B cell (primary cell): ENCODE results near the gene RASA2. TPM values are rescaled to one million over a fixed set of nuclear protein-coding genes. Genes with fewer than 3 reads are reported as not detected.

Experiments
- ATAC-seq: fragments of 200-7000 bp; cut with Tn5 transposase; one replicate; pipeline ENCODE4 v1.10.0; 2021; ENCODE audit warnings: low read depth, mild to moderate bottlenecking, moderate number of reproducible peaks, moderate library complexity
- CTCF ChIA-PET: fragments of 350-600 bp; sonication (Branson Sonifier 250); formaldehyde crosslinking; loops from one replicate; lab custom pipeline; 2021; ENCODE audit warnings: antibody characterized with exemption, inconsistent platforms; lab: Charles Lee
- POLR2A ChIA-PET: fragments of 350-600 bp; sonication (Branson Sonifier 250); formaldehyde crosslinking; loops from one replicate; lab custom pipeline; 2021; ENCODE audit warnings: antibody characterized with exemption; lab: Charles Lee
- DNase-seq: peaks from one replicate; pipeline ENCODE4 v3.0.0; 2013
- H2AFZ ChIP-seq: 2 replicates; pipeline ENCODE4 v1.6.1; 2012; ENCODE audit warnings: mild to moderate bottlenecking, low read depth, low read length; ENCODE audit not compliant: insufficient read depth, poor library complexity, severe bottlenecking
- H3K27ac ChIP-seq, 2 donors: 1 replicate in 1 of 2; 2 replicates in 1 of 2; pipeline ENCODE4 v1.5.1; 2012 to 2013; ENCODE audit warnings: low read length in 2 of 2, mild to moderate bottlenecking in 2 of 2, moderate library complexity in 1 of 2
- H3K27me3 ChIP-seq, 4 experiments: fragments of 200-600 bp in 1 of 4; sonication (generic) in 1 of 4; replicated peaks in 1 of 4; 1 replicate in 2 of 4; 2 replicates in 2 of 4; pipeline versions ENCODE4 v1.6.1 to v1.7.0; 2013 to 2016; ENCODE audit warnings: low read length in 3 of 4, mild to moderate bottlenecking in 2 of 4, mixed read lengths in 1 of 4, moderate library complexity in 1 of 4; ENCODE audit not compliant: insufficient read depth in 4 of 4, control insufficient read depth in 3 of 4; ENCODE audit errors: control extremely low read depth in 1 of 4
- H3K36me3 ChIP-seq, 2 experiments: replicated peaks in 1 of 2; 1 replicate in 1 of 2; 2 replicates in 1 of 2; pipeline versions ENCODE4 v1.6.1 to v1.7.1; 2013; ENCODE audit warnings: low read length in 1 of 2; ENCODE audit not compliant: insufficient read depth in 2 of 2, control insufficient read depth in 1 of 2; ENCODE audit errors: control extremely low read depth in 1 of 2, extremely low read depth in 1 of 2
- H3K4me1 ChIP-seq, 2 donors: fragments of 200-600 bp in 1 of 2; sonication (generic) in 1 of 2; 1 replicate in 1 of 2; 2 replicates in 1 of 2; pipeline versions ENCODE4 v1.5.1 to v1.6.1; 2013 to 2017; ENCODE audit warnings: low read length in 2 of 2; ENCODE audit not compliant: control insufficient read depth in 2 of 2, insufficient read depth in 2 of 2
- H3K4me2 ChIP-seq: replicated peaks from 2 replicates; pipeline ENCODE3; 2012; ENCODE audit warnings: mild to moderate bottlenecking, low read depth, low read length; ENCODE audit not compliant: poor library complexity, severe bottlenecking
- H3K4me3 ChIP-seq, 5 experiments: fragments of 200-600 bp in 1 of 5; sonication (generic) in 1 of 5; 1 replicate in 3 of 5; 2 replicates in 2 of 5; pipeline versions ENCODE4 v1.5.1 to v1.7.0; 2011 to 2016; ENCODE audit warnings: low read length in 4 of 5, mild to moderate bottlenecking in 4 of 5, low read depth in 2 of 5, control low read depth in 1 of 5, moderate library complexity in 1 of 5; ENCODE audit not compliant: insufficient read depth in 1 of 5; ENCODE audit errors: control extremely low read depth in 1 of 5, extremely low read depth in 1 of 5
- H3K79me2 ChIP-seq: fragments of 200-600 bp; sonication (generic); one replicate; pipeline ENCODE4 v1.6.0; 2016; ENCODE audit warnings: low read length; ENCODE audit not compliant: control insufficient read depth, insufficient read depth
- H3K9ac ChIP-seq: fragments of 200-600 bp; sonication (generic); 2 replicates; pipeline ENCODE4 v1.6.1; 2017; ENCODE audit warnings: mild to moderate bottlenecking, low read length, moderate library complexity
- H3K9me3 ChIP-seq, 3 donors: one replicate each; pipeline versions ENCODE4 v1.6.1 to v1.7.1; 2013; ENCODE audit warnings: low read length in 2 of 3; ENCODE audit not compliant: control insufficient read depth in 2 of 3, insufficient read depth in 1 of 3; ENCODE audit errors: control extremely low read depth in 1 of 3
- H4K20me1 ChIP-seq: 2 replicates; pipeline ENCODE4 v1.6.0; 2012; ENCODE audit warnings: mild to moderate bottlenecking, low read length; ENCODE audit not compliant: insufficient read depth, control insufficient read depth, poor library complexity, severe bottlenecking
- H3K27ac Mint-ChIP-seq: one replicate; pipeline ENCODE4 v1.8.0; 2021; ENCODE audit warnings: mixed read lengths
- H3K27me3 Mint-ChIP-seq: one replicate; pipeline ENCODE4 v1.8.0; 2021; ENCODE audit warnings: mixed read lengths
- H3K4me1 Mint-ChIP-seq: one replicate; pipeline ENCODE4 v1.8.0; 2021; ENCODE audit warnings: mixed read lengths
- H3K4me3 Mint-ChIP-seq: one replicate; pipeline ENCODE4 v1.8.0; 2021; ENCODE audit warnings: mixed read lengths
- H3K9me3 Mint-ChIP-seq: one replicate; pipeline ENCODE4 v1.8.0; 2022; ENCODE audit warnings: mixed read lengths; ENCODE audit not compliant: insufficient read depth
- EZH2 ChIP-seq: IDR thresholded peaks from 2 replicates; pipeline ENCODE4 v1.6.1; 2012; ENCODE audit warnings: borderline replicate concordance, low read depth, mild to moderate bottlenecking, moderate library complexity, low read length; ENCODE audit not compliant: insufficient read depth, poor library complexity, severe bottlenecking
- WGBS: methylation state at CpG from one replicate; pipeline ENCODE4 v1.1.5; 2013; ENCODE audit warnings: missing lambda C conversion rate; ENCODE audit not compliant: insufficient coverage; 5-methylcytosine and 5-hydroxymethylcytosine counted together
- intact Hi-C: fragments of 100-400 bp; cut with micrococcal nuclease; formaldehyde crosslinking; loops from one replicate; pipeline ENCODE4 v1.10.0; 2022
- polyA plus RNA-seq: library from polyadenylated mRNA; depleted of rRNA; stranded (reverse); fragments of >200 nt; gene quantifications from 2 replicates; pipeline ENCODE4 v1.2.3, GENCODE V29; 2012
- total RNA-seq, 2 donors: library from RNA; stranded (reverse); fragments of 120-200 nt in 1 of 2; gene quantifications; 1 replicate in 1 of 2; 2 replicates in 1 of 2; pipeline versions ENCODE4 v1.2.3 to v1.2.4, GENCODE V29; 2013 to 2022
- TF ChIP-seq, protein P1 (sequence below): fragments of 200-600 bp; IDR thresholded peaks from one replicate; pipeline ENCODE4 v1.8.0; 2022; ENCODE audit warnings: antibody characterized with exemption, mild to moderate bottlenecking

The RASA2 gene
- total and polyA plus RNA-seq, 2 donors (not counting 1 experiment from before 2014, with no cell fraction given) = 12.3 to 47.7 TPM

DNA sequence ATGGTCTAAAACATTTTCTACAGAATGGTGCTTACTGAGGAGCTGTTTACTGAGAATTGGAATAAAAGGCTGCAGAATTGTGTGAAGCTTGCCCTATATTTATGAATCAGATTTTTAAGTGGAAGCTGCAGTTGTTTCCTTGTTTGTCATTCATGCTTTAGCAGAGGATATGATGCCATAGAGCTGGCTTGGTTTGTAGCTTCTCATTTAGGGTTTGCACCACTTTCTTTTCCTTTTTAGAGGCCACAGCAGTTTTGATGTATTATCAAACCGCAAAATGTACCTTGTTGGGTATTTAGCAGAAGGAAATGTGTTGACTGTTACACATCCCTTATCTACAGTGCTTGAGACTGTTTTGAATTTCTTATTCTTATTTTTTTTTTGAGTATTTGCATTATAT is 66.2 kb downstream of the RASA2 start:
- Histone ChIP-seq H4K20me1 (peaks cover 1% of the 10 kb centered on the region), H3K4me3 (no peak overlapping the region), H3K79me2 (peaks cover 21% of the 10 kb centered on the region), H3K4me1 (peaks cover 24 to 30% of the 10 kb centered on the region in 2 donors), H3K36me3 (peaks cover 16 to 51% of the 10 kb centered on the region in 2 experiments), H3K4me2 (peak overlapping the region; percentile 21), H3K9me3 (no peaks in the 10 kb centered on the region), H3K27ac (peak overlapping the region in 1 of 2 donors; percentile 25), H3K27me3 (no peaks in the 10 kb centered on the region), H3K9ac (no peak overlapping the region), H2AFZ (no peak overlapping the region)
- no peak for TF ChIP-seq EZH2
- TF ChIP-seq, protein P1, sequence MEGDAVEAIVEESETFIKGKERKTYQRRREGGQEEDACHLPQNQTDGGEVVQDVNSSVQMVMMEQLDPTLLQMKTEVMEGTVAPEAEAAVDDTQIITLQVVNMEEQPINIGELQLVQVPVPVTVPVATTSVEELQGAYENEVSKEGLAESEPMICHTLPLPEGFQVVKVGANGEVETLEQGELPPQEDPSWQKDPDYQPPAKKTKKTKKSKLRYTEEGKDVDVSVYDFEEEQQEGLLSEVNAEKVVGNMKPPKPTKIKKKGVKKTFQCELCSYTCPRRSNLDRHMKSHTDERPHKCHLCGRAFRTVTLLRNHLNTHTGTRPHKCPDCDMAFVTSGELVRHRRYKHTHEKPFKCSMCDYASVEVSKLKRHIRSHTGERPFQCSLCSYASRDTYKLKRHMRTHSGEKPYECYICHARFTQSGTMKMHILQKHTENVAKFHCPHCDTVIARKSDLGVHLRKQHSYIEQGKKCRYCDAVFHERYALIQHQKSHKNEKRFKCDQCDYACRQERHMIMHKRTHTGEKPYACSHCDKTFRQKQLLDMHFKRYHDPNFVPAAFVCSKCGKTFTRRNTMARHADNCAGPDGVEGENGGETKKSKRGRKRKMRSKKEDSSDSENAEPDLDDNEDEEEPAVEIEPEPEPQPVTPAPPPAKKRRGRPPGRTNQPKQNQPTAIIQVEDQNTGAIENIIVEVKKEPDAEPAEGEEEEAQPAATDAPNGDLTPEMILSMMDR = no peak
- Mint-ChIP-seq H3K27ac (peak overlapping the region; percentile 67), H3K4me1 (peaks cover 36% of the 10 kb centered on the region), H3K9me3 (no peaks in the 10 kb centered on the region), H3K4me3 (peak overlapping the region; percentile 11), H3K27me3 (no peaks in the 10 kb centered on the region)
- DNase-seq (no peak), ATAC-seq (no peak)
- intact Hi-C loops = no loop called here
- WGBS = no CpG with 5 or more reads among the region's 1 CpG
- ChIA-PET POLR2A (no interaction called here), CTCF (interaction anchor here (6.1 to 19.4 kb wide), 2 partner anchors 7 to 95 kb away, joined by 40 to 409 read pairs; no protein-coding TSS in a partner anchor)

DNA sequence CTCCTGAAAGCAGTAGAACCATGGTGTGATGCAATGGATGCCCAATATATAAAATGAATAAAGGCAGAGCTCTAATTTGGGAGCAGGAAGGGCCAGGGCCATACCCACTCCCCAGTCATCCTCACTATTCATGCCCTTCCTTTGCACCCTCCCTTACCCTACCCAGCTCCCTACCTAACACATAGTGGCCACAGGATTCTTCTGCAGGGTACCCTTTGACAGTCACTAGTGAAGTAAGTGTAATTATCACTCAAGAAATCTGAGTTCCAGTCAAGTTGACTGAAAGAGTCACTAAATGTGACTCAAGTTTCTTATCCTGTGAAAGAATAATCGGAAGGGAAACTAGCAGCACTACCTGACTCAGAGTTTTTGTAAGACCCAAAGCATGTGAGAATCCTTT is 69.2 kb downstream of the RASA2 start:
- Mint-ChIP-seq H3K27ac (no peak overlapping the region), H3K9me3 (no peaks in the 10 kb centered on the region), H3K4me3 (no peak overlapping the region), H3K4me1 (peaks cover 22% of the 10 kb centered on the region), H3K27me3 (no peaks in the 10 kb centered on the region)
- no peak overlapping the region for H3K4me2 ChIP-seq
- H2AFZ ChIP-seq = no peak overlapping the region
- CTCF ChIA-PET = interaction anchor here (3.6 to 19.4 kb wide), 2 partner anchors 81 to 98 kb away, joined by 26 to 409 read pairs; no protein-coding TSS in a partner anchor
- H3K4me1 ChIP-seq = peaks cover 28 to 34% of the 10 kb centered on the region in 2 donors
- H3K36me3 ChIP-seq = peaks cover 12 to 42% of the 10 kb centered on the region in 2 experiments
- no peak for DNase-seq
- WGBS = no CpG with 5 or more reads among the region's 1 CpG
- no peak overlapping the region for H3K9ac ChIP-seq
- TF ChIP-seq, protein P1 = no peak
- no peak for TF ChIP-seq EZH2
- H3K79me2 ChIP-seq = no peaks in the 10 kb centered on the region
- H3K9me3 ChIP-seq = no peaks in the 10 kb centered on the region
- H3K4me3 ChIP-seq = no peak overlapping the region
- peak overlapping the region in 1 of 2 donors; percentile 18 for H3K27ac ChIP-seq
- H4K20me1 ChIP-seq = no peaks in the 10 kb centered on the region
- no peak for ATAC-seq
- H3K27me3 ChIP-seq = no peaks in the 10 kb centered on the region
- POLR2A ChIA-PET = no interaction called here
- intact Hi-C loops = loop anchor here (5.0 kb wide), 1 partner anchor 34 kb away; no protein-coding TSS in a partner anchor
